CD1c-positive myeloid dendritic cell (primary cell): ENCODE results near the gene PLOD1.

Source experiments
- DNase-seq: peaks from one replicate; pipeline ENCODE4 v3.0.0-alpha.2; 2016; ENCODE audit errors: extremely low spot score

Gene PLOD1

DNA sequence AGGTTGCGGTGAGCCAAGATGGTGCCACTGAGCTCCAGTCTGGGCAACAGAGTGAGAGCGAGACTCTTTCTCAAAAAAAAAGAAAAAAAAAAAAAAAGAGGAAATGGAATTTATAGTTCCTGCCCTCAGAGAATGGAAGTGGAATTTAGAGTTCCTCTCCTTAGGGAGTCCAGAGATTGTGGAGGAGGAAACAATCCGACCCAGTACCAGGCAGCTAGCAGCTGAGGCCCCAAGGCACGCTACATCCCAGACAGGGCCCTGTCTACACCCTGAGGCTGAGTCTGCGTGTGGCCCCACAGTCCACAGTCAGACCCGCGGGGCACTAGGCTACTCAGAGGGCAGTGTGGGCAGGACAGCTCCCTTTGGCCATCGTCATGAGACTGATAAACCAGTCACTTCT lies 43.8 kb downstream of the PLOD1 start:
- peak; percentile 70 for DNase-seq

DNA sequence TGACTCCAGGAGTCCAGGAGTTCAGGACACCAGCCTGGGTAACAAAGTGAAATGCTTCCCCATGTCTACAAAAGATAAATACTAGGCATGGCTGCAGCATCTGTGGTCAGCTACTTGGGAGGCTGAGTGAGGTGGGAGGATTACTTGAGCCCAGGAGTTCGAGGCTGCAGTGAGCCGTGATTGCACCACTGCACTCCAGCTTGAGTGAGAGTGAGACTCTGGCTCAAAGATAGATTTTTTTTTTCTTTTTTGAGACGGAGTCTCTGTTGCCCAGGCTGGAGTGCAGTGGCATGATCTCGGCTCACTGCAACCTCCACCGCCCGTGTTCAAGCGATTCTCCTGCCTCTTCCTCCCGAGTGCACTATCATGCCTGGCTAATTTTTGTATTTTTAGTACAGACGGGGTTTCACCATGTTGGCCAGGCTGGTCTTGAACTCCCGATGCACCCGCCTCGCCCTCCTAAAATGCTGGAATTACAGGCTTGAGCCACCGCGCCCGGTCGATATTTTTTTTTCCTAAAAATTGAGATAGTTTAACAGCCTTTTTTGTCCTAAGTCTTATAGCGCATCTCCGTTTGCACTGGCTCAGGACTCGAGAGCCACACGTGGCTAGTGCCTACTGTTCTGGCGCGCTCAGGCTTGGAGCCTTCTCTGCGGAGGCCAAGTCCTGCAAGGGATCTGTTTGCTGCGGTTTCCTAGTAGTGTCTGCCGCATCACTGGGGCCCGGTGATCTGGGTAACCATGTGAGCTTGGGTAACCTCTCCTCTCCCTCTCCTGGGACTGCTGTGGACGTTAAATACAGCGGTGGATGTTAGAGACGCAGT lies 44.7 kb downstream of the PLOD1 start:
- DNase-seq, result no peak

DNA sequence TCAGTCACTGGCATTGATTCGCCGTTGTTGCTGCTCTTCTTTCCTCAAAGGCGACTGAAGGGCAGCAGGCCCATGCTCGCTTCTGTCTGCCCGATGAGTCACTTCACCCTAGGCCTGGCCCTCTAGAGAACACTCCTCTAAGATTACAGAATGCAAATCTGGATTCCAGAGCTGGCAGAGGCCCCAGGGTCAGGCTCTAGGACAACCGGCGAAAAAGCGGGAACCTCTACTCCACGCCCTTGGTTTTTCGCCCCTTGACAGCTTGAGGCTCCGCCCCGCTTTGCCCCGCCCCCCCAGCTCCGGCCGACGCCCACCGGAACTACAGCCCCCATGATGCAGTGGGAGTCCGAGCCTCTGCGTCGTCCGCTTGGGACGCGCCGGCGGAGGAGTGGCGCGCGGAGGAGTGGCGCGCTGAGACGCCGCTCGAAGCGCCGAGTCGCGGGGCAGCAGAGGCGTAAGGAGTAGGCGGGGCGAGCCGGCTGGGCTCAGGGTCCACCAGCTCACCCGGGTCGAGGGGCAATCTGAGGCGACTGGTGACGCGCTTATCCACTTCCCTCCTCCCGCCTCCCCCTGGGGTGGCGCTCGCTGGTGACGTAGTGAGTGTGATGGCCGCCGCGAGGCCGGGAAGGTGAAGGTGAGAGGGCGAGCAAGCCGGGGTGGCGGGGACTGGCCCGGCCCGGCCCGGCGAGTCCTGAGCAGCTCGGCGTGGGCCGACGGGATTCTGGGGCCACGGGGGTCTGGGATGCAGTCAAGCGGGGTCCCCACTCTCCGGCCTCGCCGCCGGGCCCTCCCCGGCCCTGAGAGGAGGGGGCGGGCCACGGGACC lies 45.5 kb downstream of the PLOD1 start, which contains the start of gene MFN2:
Gene MFN2 (plus strand): TSS at position 594 of the 825 bp plus-strand sequence. CDS start 8,725 bp downstream, outside the sequence.
- DNase-seq, result peak; percentile 97

DNA sequence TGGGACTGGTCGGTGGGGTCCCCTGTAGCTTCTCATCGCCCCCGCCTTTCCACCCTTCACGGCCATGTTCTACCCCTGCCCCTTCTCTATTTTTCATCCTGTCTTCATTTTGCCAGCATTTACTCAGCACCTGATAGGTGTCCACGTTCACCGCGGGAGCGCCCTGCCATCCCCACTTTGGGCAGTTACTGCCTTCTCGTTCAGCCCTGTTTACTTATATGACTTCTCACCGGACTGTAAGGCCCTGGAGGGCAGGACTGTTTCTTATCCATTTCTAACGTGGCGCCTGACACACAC lies 46.1 kb downstream of the PLOD1 start:
- DNase-seq, result no peak

DNA sequence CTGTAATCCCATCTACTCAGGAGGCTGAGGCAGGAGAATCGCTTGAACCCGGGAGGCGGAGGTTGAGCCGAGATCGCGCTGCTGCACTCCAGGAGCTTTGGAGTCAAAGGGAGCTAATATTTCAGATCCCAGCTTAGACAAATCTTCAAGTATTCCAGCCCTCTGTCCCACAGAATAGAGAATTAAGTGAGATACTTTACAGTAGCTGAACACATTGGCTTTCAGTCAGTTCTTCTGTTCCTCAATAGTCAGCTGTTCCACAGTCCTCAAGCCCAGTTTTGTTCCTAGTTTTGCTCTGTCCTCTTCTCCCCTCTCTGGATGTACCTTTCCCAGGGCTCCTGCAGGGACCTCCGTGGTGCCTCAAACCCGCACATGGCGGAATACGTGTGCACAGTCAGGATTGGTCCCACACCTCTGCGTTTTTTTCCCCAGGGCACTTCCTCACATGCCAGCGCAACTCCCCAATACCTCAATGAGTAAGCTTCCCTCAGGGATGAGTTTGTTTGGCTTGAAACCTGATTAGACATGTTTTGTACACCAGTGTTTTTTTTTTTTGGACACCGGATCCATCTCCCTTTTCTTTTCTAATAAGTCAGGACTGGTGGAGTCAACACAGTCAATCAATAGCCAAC lies 47.0 kb downstream of the PLOD1 start:
- no peak for DNase-seq

DNA sequence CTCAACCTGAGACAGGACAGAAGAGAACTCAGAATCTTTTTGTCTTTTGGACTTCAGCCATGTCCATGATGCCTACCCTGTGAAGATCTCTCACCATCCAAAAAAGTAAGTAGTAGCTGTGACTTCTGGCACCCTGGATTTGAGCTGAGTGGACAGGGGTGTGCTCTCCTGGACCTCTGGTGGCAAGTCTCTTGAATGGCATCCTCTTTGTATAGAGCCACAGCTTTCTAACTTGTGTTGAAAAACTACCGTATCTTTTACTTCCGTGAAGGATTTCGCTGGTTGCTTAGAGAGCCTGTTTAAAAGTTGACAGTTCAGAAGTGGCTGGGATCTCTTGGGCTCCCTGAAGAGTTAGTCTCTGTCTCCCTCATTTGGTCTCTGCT lies 47.5 kb downstream of the PLOD1 start:
- peak; percentile 22 for DNase-seq

DNA sequence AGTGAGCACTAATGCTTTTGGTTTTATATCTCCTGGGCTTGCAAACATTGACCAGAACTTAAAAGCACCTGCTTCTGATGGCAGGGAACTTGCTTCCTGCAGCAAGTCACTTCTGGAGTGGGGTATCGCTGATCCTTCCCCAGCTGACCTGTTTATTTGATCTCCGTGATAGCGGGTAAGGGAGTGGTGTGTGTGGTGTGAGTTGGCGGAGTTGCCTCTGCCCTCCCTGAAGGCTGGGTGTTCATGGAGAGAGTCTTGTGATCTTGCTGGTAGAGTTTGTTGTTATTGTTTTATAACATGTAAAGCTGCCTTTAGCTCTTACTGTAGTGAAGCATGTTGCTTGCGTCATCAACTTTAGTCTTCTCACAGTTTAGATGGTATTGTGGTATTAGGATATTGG lies 49.6 kb downstream of the PLOD1 start:
- no peak for DNase-seq

DNA sequence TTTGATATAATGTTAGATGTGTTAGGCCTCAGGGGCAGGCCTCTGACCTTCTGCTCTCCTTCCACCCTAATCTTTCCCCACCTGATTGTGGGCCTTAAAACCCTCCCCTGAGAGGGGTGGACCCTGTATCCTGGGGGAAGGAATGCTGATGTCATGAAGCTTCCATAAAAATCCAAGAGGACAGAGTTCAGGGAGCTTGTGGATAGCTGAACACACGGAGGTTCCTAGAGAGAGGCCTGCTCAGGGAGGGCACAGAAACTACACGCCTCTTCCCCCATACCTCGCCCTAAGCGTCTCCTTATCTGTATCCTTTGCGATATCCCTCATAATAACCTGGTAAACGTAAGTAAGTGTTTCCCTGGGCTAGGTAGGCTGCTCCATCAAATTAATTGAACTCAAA lies 50.1 kb downstream of the PLOD1 start:
- DNase-seq, result no peak

DNA sequence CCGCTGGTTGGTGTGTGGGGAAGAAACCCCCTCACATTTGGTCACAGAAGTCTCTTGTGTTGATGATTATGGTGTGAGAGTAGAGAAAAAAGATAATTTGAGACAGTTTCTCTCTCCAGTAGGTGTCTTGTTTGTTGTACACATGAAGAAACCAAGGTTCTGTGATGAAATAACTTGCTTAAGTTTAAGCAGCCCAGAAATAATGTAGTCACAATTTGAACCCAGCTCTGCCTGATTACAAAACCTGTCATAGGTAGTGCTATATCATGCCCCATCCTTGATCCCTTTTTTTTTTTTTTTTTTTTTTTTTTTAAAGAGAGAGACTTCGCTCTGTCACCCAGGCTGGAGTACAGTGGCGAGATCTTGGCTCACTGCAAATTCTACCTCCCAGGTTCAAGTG lies 50.7 kb downstream of the PLOD1 start:
- no peak for DNase-seq

DNA sequence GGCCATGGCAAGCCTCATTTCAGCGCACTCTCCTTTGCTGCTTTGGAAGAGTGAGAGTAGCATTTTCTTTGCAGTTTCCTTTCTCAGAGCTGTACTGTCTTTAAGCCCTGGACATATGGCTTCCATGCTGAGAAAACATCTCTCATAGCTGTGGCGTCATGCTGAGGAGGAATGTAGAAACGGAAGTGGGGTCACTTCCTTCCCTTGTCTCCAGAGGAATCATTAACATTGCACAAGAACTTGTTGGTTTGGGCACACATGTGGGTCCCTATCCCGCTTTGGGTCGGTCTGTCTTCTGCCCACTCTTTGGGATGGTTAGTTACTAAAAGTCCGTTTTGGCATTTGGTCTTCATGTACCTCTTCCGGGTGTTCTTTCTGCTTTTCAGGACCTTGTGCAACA lies 51.3 kb downstream of the PLOD1 start:
- peak; percentile 67 for DNase-seq

DNA sequence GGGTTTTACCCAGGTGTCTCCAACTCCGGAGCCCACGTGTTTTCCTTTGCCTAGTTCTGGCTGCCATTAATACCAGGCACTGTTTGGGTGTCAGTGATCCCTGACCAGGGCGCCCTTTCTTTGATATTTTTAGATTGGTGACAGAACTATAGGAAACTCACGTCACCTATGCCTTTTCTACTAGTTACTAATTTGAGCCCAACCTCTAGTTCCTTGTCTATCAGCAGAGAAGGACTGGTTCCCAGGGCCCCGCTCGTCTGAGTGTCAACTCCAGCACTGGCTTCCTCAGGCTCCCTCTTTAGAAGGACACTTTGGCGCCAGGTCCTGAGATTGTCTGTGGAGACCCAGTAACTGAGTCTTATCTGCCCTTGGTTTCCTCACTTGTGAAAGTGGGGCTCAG lies 55.2 kb downstream of the PLOD1 start:
- no peak for DNase-seq

DNA sequence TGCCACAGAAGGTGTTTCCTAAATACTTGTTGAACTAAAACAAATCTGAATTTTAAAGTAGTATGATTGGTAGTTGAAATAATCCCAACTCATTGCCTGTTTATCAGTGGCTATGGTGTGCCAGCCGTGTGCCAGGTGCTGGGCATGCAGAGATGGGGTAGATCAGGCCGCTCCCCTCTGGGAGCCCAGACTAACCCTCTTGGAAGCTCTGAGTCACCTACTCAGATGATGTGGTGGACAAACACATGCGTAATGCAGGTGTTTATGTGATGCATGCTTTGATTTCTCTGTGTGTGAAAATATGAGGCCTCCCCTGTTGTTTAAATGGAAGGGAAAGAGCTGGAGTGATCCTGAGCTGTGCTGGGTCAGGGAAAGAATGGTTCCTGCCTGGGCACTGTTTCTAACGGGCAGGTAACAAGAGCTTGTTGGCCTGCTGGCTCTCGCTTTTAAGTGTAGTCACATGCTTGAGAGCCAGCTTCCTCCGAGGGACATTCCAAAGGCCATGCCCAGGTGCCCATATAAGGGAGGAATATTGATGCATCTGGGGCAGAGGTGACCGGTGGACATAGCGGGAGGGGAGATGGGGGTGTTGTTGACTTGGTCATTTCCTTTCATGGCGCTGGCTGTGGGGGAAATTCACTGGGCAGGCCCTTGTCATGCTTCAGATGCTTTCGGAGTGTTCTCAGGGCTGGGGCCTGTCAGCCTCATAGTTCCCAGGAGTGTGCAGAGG lies 56.0 kb downstream of the PLOD1 start:
- no peak for DNase-seq

DNA sequence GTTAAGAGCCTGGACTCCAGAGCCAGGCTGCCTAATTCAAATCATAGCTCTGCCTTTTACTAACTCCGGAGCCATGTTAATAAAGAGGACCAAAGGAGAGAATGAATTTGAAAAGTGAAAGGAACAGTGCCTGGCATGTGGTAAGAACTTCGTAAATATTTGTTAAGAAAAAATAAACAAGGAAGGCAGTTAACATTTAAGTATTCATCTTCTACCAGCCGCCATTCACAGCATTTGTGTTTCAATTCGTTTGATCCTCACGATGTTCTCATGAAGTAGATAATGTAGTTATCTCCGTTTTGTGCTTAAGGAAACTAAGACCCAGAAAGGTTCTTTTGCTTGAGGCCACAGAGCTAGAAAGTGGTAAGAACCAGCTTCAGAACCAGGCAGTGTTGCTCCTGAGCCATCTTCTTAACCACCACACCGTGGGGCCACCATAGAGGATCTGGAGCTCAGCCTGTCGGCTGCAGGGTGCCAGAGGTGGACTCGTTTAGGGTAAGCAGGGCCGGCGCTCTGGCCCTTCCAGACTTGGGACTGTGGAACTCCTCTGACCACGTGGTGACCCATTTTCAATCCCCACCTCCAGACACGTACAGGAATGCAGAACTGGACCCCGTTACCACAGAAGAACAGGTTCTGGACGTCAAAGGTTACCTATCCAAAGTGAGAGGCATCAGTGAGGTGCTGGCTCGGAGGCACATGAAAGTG lies 57.6 kb downstream of the PLOD1 start:
- DNase-seq, result no peak

DNA sequence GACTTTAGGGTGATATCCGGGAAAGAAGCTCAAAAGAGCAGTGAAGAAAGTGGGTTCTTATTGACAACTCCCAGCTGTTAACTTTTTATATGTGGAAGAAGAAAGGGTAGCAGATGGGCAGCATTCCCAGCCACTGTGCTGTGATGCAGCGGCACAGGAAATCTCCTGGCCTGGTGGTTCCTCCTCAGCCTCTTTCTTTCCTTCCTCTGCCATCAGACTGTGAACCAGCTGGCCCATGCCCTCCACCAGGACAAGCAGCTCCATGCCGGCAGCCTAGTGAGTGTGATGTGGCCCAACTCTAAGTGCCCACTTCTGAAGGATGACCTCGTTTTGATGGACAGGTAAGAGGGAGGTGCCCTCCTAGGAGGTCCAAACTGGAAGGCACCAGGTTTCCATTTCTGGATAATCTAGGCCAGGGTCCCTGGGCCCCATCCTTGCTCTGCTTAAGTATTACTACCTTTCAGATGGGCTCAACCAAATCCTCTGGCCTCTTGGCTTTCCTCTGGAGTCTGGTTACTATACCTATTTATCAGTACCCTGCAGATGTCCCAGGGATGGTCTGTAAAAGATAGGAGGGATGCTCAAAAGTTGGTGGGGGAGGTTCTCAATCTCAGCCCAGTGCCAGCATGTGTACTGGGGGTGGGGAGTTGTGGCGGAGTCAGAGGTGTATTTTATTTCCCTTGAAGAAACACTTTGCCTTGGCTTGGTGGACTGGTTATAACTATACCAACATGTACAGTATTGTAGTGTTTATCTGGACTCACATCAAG lies 62.7 kb downstream of the PLOD1 start:
- DNase-seq, result no peak

DNA sequence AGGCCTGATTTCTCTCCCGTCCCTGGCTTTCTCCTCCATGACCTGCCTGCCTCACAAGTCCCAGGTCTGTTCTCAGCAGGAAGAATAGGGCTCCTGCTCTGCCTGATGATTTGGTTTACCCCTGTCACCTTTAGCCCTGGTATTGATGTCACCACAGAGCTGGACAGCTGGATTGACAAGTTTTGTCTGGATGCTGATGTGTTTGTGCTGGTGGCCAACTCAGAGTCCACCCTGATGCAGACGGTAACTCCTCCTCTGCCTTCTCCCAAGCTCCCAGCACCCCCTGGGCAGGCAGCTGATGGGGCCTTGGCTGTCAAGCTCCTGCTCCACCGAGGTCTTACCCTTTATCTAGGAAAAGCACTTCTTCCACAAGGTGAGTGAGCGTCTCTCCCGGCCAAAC lies 64.1 kb downstream of the PLOD1 start:
- DNase-seq, result no peak

DNA sequence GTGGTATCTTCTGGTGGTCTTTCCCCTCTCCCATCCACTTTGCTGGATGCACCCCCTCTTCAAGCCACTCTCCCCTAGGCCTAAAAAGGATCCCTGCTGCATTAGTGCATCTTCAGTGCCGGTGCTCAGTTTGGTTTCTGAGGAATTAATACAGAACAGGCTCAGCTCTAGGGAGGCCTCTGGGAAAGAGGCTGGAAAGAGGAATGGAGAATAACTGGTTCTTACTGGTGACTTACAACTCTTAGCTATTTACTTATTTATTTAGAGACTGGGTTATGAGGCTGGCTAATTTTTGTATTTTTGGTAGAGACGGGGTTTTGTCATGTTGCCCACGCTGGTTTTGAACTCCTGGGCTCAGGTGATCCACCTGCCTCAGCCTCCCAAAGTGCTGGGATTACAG lies 64.7 kb downstream of the PLOD1 start:
- DNase-seq, result no peak

DNA sequence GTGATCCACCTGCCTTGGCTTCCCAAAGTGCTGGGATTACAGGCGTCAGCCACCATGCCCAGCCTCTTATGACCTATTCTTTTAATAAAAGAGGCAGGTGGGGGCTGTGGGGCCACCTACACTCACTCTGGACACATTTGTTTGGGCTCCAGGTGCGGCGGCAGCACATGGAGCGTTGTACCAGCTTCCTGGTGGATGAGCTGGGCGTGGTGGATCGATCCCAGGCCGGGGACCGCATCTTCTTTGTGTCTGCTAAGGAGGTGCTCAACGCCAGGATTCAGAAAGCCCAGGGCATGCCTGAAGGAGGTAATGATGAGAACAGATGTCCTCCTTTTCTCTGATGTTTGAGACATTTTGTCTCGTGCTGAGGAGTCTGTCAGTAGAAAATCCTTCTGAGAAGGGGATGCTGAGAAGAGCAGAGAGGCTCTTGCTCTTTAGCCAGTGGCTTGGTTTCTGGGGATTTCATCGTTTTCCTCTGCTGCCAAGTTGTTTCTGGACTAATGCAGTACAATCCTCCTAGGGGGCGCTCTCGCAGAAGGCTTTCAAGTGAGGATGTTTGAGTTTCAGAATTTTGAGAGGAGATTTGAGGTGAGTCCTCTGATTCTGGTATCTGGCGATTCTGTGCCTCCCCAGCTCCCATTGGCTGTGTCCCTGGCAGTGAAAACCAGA lies 66.9 kb downstream of the PLOD1 start:
- DNase-seq, result peak; percentile 17

DNA sequence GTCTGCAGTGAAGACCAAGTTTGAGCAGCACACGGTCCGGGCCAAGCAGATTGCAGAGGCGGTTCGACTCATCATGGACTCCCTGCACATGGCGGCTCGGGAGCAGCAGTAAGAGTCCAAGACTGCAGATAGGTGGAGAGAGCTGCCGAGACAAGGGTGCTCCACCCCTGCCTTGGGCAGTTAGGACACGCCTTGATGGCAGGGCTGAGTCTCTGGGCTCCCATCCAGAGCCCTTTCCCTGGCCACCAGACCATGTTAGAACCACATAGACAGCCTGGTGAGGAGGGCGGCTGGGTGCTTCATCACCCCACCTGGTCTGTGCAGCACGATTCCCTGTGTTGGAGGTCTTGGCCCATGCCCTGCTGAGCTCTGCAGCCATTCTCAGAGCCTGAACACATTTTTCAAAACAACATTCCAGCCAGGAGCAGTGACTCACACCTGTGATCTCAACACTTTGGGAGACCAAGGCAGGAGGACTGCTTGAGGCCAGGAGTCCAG lies 67.5 kb downstream of the PLOD1 start:
- DNase-seq, result no peak

DNA sequence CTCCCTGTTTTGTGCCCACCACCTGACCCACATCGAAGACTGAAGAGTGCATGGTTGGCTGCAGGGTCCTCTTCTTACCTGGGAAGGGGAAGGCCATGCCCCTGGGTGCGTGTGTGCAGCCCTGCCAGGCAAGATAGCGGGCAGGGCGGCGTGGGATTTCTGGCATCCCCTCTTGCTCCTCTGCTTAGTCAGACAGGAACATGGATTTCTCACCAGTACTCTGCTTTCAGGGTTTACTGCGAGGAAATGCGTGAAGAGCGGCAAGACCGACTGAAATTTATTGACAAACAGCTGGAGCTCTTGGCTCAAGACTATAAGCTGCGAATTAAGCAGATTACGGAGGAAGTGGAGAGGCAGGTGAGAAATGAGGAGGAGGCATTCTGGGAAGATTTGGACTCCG lies 69.2 kb downstream of the PLOD1 start:
- DNase-seq, result no peak
